Left lung (tissue), 10 donors: Measurements from ENCODE around the gene TTYH2. TPM values are rescaled to one million over a fixed set of nuclear protein-coding genes. Genes with fewer than 3 reads are reported as not detected.

Experiments
- ATAC-seq: fragments of 200-7000 bp; cut with Tn5 transposase; one replicate; pipeline ENCODE4 v1.9.1; 2020; ENCODE audit warnings: moderate library complexity
- DNase-seq, 4 donors: peaks; one replicate each; pipeline ENCODE4 v3.0.0-alpha.2; 2013 to 2020
- H3K27ac ChIP-seq, 2 donors: fragments of 200-600 bp; sonication (generic) in 1 of 2; one replicate each; pipeline versions ENCODE4 v1.5.0 to v1.8.0; 2020 to 2021
- H3K27me3 ChIP-seq, 2 donors: fragments of 200-600 bp; sonication (generic) in 1 of 2; one replicate each; pipeline versions ENCODE4 v1.5.0 to v1.8.0; 2020 to 2021
- H3K36me3 ChIP-seq, 2 donors: fragments of 200-600 bp; sonication (generic) in 1 of 2; one replicate each; pipeline versions ENCODE4 v1.5.0 to v1.8.0; 2020 to 2021
- H3K4me1 ChIP-seq, 2 donors: fragments of 200-600 bp; one replicate each; pipeline ENCODE4 v1.8.0; 2021
- H3K4me3 ChIP-seq, 2 donors: fragments of 200-600 bp; sonication (generic) in 1 of 2; one replicate each; pipeline versions ENCODE4 v1.5.0 to v1.8.0; 2020 to 2021; ENCODE audit warnings: mild to moderate bottlenecking in 1 of 2
- H3K9me3 ChIP-seq, 2 donors: fragments of 200-600 bp; sonication (generic) in 1 of 2; one replicate each; pipeline versions ENCODE4 v1.5.0 to v1.8.0; 2020 to 2021
- intact Hi-C, 2 donors: fragments of 100-400 bp; cut with DNase I; formaldehyde crosslinking; loops; one replicate each; pipeline versions ENCODE4 v1.11.2 to v1.14.2; 2022
- polyA plus RNA-seq, 6 donors: library from polyadenylated mRNA; unstranded; fragments of 120-200 nt; gene quantifications; one replicate each; pipeline ENCODE4 v1.2.1, GENCODE V29; 2013; ENCODE audit not compliant: insufficient read length in 6 of 6
- total RNA-seq, 2 donors: library from RNA; stranded (reverse); fragmentation: NEBNext Ultra II Directional; extraction: Animal tissue kit (Norgen Biotek cat#: 25700); gene quantifications; one replicate each; pipeline ENCODE4 v1.2.1, GENCODE V29; 2021
- TF ChIP-seq, protein P1 (sequence below), 2 donors: fragments of 200-600 bp; sonication (generic) in 1 of 2; IDR thresholded peaks; one replicate each; pipeline versions ENCODE4 v1.5.0 to v1.8.0; 2021; ENCODE audit warnings: antibody characterized with exemption in 2 of 2
- donor health status: DM: no; HTN: yes; CAD: no.
- donor health status: DM: no; HTN: no; CAD: no.

Gene TTYH2
- total and polyA plus RNA-seq, 8 donors, result 6.9 to 22.1 (median 16.5) TPM

- Histone ChIP-seq H3K4me1 (no peaks in the 10 kb centered on the region), H3K4me3 (no peak overlapping the region), H3K27ac (no peak overlapping the region), H3K27me3 (no peaks in the 10 kb centered on the region), H3K9me3 (no peaks in the 10 kb centered on the region), H3K36me3 (peaks cover 0 to 5% of the 10 kb centered on the region in 2 donors)
- intact Hi-C loops, result no loop called here
- TF ChIP-seq, protein P1, sequence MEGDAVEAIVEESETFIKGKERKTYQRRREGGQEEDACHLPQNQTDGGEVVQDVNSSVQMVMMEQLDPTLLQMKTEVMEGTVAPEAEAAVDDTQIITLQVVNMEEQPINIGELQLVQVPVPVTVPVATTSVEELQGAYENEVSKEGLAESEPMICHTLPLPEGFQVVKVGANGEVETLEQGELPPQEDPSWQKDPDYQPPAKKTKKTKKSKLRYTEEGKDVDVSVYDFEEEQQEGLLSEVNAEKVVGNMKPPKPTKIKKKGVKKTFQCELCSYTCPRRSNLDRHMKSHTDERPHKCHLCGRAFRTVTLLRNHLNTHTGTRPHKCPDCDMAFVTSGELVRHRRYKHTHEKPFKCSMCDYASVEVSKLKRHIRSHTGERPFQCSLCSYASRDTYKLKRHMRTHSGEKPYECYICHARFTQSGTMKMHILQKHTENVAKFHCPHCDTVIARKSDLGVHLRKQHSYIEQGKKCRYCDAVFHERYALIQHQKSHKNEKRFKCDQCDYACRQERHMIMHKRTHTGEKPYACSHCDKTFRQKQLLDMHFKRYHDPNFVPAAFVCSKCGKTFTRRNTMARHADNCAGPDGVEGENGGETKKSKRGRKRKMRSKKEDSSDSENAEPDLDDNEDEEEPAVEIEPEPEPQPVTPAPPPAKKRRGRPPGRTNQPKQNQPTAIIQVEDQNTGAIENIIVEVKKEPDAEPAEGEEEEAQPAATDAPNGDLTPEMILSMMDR (IDR thresholded peaks at IDR 0.05), result no peak
- DNase-seq (no peak), ATAC-seq (no peak)
Observed at GRCh38 chr17:74226252-74226651, 12.9 kb downstream of the TTYH2 start.

DNA sequence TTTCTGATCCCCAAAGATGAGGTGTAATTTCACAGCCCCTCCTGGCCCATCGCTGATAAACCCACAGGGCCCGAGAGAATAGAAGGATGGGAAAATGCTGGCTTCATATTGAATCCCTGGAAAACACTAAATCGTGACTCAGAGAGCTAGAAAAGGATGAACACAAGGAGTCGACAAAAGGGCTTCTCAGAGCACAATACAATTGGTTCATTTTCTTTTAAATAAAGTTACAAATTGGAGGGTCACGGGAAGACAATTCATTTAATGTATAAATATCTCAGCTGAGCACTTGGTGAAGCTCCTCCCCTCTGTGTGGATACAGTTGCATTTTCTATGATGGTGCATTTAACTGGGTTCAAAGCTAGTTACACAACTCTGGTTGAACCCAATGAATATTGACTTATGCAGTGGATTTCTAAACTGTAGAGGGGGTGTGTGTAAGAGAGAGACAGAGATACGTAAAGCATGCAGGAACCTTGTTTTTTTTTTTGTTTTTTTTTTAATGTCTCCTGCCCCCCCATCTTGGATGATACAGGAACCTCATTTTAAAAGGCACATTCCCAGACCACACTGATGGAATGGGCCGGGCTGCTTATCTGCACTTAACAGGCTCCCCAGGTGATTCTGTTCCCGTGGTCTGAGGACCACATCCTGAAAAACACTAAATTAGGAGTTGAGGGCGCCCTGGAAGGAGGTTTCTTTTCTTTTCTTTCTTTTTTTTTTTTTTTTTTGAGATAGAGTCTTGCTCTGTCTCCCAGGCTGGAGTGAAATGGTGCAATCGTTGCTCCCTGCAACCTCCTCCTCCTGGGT, 14.1 kb downstream of the TTYH2 start:
- no peaks in the 10 kb centered on the region for H3K4me1 ChIP-seq
- no peaks in the 10 kb centered on the region for H3K27me3 ChIP-seq
- H3K9me3 ChIP-seq, result no peaks in the 10 kb centered on the region
- ATAC-seq, result no peak
- H3K4me3 ChIP-seq, result no peak overlapping the region
- TF ChIP-seq, protein P1 (IDR thresholded peaks at IDR 0.05), result no peak
- intact Hi-C loops, result no loop called here
- no peak overlapping the region for H3K27ac ChIP-seq
- H3K36me3 ChIP-seq, result peaks cover 0 to 7% of the 10 kb centered on the region in 2 donors
- no peak for DNase-seq

GRCh38 chr17:74228306-74228978, 15.1 kb downstream of the TTYH2 start:
- Histone ChIP-seq H3K27me3 (no peaks in the 10 kb centered on the region), H3K4me3 (no peak overlapping the region), H3K4me1 (no peaks in the 10 kb centered on the region), H3K36me3 (peaks cover 0 to 7% of the 10 kb centered on the region in 2 donors), H3K27ac (no peak overlapping the region), H3K9me3 (no peaks in the 10 kb centered on the region)
- DNase-seq, result no peak
- TF ChIP-seq, protein P1 (IDR thresholded peaks at IDR 0.05), result no peak
- ATAC-seq, result no peak
- intact Hi-C loops, result no loop called here

GRCh38 chr17:74230896-74231295, 17.5 kb downstream of the TTYH2 start:
- Histone ChIP-seq H3K4me3 (no peak overlapping the region), H3K9me3 (no peaks in the 10 kb centered on the region), H3K27me3 (no peaks in the 10 kb centered on the region), H3K4me1 (no peaks in the 10 kb centered on the region), H3K27ac (no peak overlapping the region), H3K36me3 (peaks cover 0 to 7% of the 10 kb centered on the region in 2 donors)
- DNase-seq, result no peak
- TF ChIP-seq, protein P1 (IDR thresholded peaks at IDR 0.05), result no peak
- ATAC-seq, result no peak
- intact Hi-C loops, result no loop called here
